HG02678 (cell line): ENCODE measurements around the gene MUL1.

Experiments used
- ATAC-seq: cut with Tn5 transposase; IDR thresholded peaks from one replicate; pipeline ENCODE4 v1.9.1; 2021; ENCODE audit warnings: mild to moderate bottlenecking, moderate library complexity; ENCODE audit not compliant: unreplicated experiment

MUL1 gene

DNA sequence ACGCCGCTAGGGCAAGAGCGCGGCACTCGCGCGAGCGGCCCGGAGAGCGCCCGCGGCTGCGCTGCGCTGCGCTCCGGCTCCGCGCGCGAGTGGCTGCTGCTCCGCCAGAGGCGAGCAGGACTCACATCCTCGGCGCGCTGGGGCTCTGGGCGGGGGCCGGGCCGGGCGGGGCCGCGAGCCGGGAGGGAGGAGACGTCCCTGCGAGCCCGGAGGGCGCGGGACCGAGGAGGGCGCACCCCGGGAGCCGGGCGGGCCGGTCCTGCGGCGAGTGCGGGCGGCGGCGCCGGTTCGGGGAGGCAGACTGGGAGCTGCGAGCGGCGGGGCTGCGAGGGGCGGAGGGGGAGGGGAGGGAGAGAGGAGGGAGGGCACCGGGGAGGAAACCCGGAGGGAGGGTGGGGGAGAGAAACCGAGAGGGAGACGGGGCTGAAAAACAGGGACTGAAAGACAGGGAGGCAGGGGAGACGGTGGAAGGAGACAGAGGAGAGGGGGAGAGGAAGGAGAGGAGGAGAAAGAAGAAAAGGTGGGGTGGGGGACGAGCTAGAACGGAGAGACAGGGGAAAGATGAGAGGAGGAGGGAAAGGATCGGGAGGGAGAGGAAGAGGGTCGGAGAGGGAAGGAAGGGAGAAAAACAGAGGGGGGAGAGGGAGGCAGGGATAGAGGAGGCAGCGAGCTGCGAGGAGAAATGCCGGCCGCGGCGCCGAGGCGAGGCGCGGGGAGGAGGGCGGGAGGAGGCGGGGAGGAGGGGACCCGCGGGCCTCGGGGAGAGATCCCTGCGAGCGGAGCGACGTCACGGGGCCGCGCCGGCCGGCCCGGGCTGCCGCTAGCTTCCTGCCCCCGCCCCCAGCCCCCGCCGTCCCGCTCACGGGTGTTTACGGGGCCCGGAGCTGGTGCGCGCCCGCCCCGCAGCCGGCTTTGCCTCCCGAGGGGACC is 22.2 kb downstream of the MUL1 start, which contains the start of gene CAMK2N1:
Gene CAMK2N1, minus strand, starts transcription at position 684 of the 930 bp plus-strand sequence. CDS start 831 bp downstream, outside the sequence.
- no peak for ATAC-seq

DNA sequence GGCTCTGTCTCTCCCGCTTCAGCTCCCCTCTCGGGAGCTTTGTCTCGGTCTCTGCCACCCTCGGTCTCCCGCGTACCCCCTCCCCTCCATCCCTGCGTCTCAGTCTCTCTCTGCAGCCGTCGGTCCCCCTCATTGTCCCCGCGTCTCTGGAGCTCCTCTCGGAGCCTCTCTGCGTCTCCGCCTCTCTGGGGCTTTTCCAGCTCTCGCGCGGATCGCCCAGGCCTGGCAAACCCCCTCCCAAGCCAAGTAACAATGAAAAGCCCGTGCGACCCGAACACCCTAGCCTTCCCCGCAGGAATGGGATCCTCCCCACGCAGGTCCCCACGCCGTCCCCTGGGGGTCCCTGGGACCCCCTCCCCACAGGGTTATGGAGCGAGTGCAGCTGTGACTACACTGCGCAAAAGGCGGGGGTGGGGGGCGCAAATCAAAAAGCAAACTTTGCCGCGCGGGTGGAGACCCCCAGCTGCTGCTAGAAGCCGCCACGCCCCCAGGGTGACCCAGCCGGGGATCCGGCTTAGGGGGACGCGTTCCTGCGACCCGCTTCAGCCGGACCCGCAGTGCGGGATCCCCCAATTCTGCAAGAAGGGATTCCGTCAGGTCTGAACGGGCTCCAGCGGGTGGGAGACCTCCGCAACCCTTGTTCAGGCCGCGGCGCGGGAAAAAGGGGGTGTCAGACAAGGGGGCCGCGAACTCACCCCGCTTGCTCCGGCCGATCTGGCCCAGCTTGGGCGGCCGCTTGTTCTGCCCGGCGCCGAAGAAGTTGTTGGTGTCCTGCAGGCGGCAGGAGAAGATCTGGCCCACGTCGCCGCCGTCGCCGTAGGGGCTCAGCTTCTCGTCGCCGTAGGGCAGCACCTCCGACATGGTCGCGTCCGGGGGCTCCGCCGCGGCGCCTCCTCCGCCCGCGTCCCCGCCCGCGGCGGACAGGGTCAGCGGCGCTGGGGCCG is 23.2 kb downstream of the MUL1 start:
- no peak for ATAC-seq

DNA sequence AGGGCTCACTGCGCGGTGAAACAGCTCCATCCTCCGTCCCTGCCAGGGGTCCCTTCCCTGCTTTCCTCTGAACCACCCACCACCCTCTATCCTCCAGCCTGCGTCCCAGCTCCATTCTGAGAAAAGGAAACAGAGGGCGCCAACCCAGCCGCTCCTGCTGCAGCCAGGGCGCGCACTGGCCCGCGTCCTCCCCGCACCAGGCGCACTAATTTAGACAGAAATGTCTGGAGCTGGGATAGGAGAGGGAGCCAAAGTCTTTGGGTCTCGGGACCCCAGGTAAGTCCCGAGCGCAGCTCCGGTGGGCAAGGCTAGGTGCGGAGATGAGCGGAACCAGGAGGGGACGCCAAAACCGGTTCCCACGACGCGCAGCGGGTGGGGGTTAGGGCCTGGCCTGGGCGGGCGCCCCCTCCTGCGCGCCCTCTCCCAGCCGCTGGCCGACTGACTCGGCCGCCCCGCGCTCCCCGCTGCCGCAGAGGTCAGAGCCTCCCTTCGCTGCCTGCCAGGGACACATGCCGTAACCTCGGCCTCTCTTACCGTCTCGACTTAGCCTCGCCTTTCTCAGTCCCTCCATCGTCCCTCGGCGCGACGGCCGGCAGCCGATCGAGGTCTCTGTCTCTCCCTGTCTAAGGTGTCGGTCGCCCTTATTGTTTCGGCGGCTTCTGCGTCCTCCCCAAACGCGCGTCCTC is 24.0 kb downstream of the MUL1 start:
- ATAC-seq: no peak

DNA sequence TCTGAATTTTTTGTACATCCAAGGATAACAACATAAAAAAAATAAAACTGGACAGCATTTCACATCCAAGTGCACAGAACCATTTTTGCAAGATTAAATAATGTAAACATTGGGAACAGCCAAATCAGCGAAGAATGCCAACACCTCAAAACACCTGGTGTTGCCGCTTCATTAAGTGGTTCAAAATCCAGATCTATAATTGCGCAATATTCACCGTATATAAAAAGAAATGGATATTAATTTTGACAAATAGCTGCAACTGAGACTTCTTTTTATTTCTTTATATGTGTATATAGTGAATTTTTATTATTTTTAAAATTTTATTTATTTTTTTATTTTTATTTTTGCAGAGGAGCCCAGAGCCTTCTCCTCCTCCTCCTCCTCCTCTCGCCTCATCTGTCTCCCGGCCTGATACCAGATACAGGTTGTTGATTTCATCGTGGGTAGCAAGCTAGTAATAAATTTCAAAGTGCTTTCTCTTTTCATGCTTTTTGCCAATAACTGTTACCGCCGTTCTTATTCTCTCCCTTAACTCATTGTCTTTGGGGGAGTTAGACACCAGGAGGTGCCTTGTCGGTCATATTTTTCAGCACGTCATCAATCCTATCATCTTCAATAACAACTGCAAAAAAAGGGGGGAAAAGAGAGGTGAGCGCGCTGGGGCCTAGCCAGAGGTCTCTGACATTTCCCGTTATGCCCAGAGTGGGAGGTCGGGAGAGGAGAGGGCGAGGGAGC is 24.7 kb downstream of the MUL1 start:
- no peak for ATAC-seq

DNA sequence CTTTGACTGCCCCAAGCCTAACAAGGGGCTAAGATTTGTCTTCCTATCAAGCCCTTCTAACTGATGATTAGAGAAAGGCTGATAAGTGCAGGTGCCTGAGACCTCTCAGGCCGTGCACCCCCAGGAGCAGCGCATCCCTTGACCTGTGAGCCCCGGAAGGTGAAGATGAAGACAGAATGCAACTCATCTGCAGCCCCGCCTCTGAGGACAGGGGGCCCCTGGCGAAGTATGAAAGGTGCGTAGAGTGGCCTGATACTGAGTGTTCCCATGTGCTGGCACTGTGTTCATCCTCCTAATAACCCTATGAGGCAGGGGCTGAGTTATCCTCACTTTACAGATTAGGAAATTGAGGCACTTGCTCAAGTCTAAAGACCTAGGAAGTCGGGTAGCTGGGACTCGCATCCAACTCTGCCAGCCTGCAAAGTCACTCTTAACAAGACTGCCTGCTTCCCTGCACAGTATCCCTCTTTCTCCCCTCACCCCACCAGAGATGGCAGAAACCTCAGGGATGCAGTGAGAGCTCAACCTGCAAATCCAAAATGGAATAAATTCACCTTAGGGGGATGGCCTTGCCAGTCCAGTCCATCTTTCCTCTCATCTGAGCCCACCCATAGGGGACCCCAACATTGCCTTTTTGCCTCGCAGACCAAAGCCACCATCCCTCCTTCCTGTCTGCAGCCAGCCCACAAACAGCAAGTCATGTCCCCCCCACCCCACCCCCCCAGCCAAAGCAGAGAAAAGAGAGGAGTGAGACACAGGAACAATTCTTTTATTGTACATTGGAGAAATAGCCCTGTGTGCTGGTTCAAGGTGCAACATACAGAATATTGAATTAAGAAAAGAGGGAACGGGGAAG is 26.1 kb downstream of the MUL1 start:
- no peak for ATAC-seq

DNA sequence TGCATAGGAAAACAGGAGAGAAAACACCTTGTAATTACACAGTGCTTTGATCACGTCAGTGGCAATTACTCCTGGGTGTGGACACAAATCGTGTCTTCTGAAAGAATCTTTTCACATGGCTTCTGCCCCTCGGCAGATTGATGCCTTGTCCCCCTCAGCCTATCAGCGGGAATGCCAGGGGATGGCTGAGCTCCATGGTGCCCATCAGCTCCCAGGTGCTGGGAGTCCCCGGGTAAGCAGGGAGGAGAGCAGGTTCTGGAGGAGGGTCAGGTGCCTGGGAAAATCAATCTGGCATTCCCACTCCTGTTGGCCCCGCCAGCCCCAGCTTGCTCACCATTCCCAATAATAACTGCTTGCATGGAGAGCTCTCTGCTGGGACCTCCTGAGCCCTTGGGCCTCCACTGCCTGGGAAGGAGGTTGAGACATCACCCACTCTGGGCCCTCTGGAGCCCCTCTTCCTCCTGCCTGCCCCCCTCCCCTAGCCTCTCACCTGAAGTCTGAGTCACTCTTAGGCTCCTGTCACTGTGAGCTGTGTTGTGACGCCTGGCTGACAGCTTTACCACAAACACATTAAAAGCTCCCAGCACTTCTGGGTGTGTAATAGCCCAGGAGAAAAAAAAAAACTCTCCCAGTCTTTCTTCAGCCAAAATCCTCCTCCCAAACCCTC is 26.9 kb downstream of the MUL1 start:
- ATAC-seq: no peak

DNA sequence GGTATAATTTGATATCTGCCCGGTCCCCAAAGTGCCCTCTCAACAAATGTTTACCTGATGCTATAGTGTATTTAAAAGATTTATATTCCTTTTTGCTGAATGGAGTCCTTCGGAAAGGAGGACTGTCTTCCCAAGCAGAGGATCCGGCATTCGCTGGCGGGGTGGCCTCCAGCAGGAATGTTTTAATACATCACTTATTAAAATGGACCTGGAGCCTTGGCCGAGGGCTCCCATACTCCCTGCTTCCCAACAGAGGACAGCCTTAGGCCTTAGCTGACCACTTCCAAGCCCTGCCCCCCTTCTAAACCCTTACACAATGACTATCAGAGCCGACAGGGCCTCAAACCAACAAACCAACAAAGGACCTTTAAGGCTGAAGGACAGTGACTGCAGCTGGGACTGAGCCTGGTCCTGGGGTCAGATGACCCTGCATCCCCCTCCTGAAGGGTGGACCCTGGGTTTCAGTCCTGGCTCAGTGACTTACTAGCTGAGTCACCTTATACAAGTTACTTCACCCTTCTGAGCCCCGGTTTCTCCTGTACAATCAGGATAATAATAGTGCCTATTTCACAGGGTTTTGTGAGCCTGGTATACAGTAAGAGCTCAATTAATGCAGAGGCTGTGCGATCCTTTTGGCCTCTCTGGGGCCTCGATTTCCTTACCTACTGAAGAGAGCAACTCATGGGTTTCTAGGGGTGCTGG is 27.6 kb downstream of the MUL1 start:
- ATAC-seq: no peak

DNA sequence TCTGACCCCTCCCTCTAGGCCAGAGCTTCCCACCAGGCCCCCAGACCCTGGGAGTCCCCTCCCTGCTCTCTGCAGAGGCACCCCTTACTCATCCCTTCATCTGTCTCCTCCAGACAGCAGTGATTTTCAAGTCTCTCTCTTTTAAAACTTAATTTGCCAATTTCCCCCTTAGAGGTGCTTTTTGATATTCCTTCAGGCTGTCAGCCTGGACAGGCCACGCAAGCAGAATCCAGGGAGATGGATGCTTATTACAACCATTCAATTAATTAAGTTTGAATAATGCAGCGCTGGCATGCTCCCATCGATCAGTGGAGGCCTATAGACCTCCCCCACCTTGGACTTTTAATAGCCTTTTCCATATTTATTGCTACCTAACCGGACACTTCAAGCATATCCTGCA is 28.1 kb downstream of the MUL1 start:
- ATAC-seq: no peak

DNA sequence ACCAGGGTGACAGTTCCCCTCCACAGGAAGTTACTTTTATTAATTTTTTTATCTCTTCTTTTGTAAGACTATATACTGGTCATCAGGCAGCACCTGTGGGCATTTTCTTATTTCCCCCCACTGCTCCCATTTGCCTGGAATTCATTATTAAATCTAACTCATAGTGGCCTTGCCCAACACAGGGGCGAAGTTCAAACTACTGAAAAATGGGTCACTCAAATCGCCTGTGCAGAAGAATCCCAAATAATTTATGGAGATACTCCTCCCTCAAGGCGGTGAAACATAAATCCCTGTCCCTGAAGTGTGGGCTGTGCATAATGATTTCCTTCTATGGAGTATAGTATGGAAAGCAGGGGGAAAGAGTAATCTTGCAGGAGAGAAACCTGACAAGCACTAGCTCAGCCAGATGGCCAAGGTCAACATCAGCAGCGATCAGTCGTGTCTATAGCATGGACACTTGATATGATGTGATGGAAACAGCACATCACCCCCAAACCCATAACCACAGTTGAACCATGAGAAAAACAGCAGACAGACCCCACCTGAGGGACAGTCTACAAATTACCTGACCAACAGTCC is 29.8 kb downstream of the MUL1 start:
- no peak for ATAC-seq

DNA sequence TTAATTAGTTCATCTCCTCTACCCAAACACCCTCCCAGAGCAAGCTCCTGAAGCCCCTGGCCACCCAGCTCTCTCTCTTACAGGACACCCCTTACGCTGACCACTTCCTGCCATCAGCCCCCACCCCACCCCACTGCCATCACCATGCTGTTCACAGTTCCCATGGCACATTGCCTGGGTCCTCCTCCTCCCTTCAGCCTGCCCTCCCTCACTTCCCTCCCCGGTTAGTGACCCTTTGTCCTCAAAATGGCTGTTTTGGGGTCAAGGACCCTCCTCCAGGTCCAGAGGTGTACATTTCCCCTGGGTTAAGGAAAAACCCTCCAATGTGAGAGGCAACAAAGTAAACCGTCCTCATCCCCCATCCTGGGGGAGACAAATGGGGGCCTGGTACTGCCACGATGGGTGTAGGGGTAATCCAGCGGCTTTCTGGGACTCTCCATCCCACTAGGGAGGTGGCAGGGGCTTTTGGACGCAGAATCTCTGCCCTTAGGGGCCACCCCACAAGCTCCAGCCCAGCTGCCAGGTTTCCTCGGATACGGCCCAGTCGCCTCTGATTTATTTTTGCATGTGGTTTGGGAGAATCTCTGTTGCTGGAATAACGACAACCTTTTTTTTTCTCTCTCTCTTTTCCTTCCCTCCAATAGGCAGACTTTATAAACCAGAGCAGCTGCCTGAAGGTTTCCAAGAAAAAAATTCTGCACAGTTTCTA is 30.4 kb downstream of the MUL1 start:
- no peak for ATAC-seq

DNA sequence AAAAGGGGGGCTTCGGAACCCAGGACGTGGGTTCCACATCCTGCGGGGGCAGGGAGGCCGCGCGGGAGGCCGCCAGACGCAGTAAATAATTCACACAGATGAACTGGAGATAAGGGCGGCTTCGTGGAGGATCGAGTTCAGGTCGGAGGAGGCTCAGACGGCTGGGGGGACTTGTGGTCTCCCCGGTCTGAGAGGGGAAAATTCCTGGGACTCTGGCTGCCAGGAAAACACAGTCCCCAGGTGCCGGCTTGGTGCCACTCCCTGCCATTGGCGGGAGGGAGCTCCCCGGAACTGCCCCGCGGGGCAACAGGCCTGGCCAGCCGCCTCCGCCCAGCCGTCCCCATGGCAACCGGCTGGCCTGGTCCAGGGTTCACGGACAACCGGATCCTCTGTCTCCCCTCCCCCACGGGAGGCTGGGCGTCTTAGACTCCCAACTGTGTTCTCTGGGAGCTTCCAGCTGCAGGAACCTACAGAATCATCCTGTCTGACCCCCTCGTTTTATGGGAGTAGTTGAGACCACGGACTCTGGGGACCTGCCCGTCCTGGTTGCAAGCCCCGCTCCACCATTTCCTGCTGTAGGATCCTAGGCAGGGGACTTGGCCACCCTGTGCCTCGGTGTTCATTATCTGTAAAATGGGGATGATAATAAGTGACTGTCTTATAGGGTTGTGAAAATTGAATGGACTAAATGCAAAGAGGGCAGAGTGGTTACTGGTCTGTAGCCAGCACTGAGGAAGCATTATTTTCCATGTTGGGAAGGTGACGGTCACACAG is 31.5 kb downstream of the MUL1 start:
- no peak for ATAC-seq

DNA sequence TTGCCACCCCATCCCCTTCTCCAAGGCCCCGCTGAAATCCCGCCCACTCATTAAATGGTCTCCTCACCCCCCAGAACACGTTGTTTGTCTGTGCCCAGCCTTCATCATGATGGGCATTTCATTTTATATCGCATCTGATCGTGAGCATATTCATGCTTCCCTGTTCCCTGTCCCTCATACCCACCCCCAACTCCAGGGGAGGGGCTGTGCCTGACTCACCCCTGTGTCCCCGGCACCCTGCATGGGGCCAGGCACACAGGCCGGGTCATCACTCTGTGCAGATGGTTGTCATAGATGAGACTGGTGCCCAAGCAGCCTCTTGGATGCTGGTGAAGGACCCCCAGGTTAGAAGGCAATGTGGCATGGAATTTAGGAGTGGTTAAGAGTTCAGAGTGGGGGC is 33.0 kb downstream of the MUL1 start:
- ATAC-seq: no peak

DNA sequence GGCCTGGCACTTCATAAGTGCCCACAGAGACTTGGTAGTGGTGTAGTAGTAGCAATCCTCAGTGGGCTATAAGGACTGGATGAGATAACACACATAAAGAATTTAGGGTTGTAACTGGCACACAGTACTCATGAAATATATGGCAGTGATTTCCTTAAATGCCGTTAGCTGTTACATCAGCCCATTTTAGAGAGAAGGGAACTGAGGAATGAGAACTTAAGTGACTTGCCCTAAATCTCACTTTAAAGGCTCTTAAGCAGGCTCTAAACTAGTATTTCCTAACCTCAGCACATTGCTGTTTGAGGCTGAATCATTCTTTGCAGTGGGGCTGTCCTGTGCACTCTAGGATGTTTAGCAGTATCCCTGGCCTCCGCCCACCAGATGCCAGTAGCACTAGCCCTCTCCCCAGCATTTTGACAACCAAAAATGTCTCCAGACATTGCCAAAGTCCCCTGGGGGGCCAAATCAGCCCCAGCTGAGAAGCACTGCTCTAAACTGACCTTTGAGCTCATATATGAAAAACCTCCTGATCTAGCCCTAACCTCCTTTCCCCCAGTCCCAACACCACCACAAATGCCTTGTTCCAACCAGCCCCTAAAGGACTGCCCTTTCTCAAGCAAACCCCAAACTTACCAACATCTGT is 33.5 kb downstream of the MUL1 start:
- no peak for ATAC-seq

DNA sequence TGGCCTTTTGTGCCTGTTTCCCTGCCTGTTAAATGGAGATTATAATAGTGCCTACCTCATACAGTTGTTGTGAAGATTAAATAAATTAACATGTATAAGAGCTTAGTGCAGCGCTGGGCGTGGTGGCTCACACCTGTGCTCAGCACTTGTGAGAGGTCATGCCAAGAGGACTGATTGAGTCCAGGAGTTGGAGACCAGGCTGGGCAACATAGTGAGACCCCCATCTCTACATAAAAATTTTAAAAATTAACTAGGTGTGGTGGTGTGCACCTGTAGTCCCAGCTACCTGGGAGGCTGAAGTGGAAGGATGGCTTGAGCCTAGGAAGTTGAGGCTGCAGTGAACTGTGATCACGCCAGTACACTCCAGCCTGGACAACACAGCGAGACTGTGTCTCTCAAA is 34.1 kb downstream of the MUL1 start:
- ATAC-seq: no peak

DNA sequence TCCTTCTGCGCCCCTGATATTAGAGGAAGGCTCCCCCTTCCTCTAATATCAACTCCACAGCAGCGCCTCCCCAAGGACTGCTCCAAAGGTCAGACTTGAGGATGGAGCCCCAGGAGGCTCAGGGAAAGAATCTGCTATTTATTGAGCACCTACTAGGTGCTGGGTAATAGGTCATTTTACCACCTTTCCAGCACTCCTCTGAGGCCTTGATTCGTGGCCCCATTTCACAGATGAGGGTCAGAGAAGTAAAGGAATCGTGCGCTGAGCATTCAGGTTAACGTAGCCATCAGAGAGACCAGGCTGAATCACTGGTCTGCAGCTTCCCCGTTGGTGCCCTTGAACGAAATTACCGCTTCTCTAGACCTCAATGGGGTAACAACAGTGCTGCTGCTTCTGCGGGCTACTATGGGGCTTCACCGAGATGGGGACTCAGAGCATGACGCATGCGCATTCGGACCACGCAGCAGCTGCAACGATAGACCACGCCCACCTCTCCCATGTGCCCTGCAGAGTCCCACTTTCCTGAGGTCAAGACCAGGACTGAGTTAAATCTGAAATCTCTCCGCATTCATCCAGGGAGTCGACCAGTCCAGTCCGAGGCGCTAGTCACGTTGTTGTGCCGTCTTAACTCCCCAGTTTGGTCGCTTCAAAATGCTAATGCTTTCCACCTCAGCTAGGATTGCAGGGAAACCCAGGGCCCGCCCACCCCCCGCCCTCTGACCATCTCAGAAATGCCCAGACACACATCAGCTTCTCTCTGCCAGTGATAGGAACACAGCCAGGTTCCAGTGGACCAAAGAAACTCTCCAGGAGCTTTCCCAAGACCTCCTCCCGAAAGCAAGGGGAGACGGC is 34.9 kb downstream of the MUL1 start:
- no peak for ATAC-seq
